IMR-90 (cell line): ENCODE results near the gene KCNQ5. TPM values are rescaled to one million over a fixed set of nuclear protein-coding genes. Genes with fewer than 3 reads are reported as not detected.
A peak's percentile ranks its signal among the peaks of the same experiment; 100 is the strongest.

Source experiments
- ATAC-seq: fragments of 200-7000 bp; cut with Tn5 transposase; 2 replicates; pipeline ENCODE4 v1.9.1; 2020; ENCODE audit warnings: low read depth, mild to moderate bottlenecking, moderate library complexity
- BruUV-seq: library from RNA; stranded (reverse); fragments of 400-500 nt; replicated peaks from 2 replicates; lab custom pipeline; 2021; lab: Mats Ljungman, UMichigan
- CTCF ChIA-PET: fragments of 300-600 bp; formaldehyde crosslinking; extraction: SDS; loops from one replicate; lab custom pipeline; 2021; ENCODE audit warnings: antibody characterized with exemption; lab: Yijun Ruan, JAX
- POLR2A ChIA-PET: fragments of 300-600 bp; sonication (Branson Sonifier 250); formaldehyde crosslinking; loops from one replicate; lab custom pipeline; 2022; ENCODE audit warnings: antibody characterized with exemption; ENCODE audit not compliant: unreplicated experiment; lab: Charles Lee
- DNase-seq: peaks from one replicate; pipeline ENCODE4 v3.0.0; 2013
- H2AFZ ChIP-seq: replicated peaks from 2 replicates; pipeline ENCODE3; 2013; ENCODE audit warnings: low read length, mild to moderate bottlenecking; ENCODE audit not compliant: poor library complexity
- H2AK5ac ChIP-seq: 2 replicates; pipeline ENCODE4 v1.6.1; 2013; ENCODE audit warnings: low read depth, low read length, inconsistent platforms
- H2AK9ac ChIP-seq: replicated peaks from 2 replicates; pipeline ENCODE3; 2013; ENCODE audit warnings: mild to moderate bottlenecking, low read depth, low read length, moderate library complexity; ENCODE audit not compliant: poor library complexity
- H2BK120ac ChIP-seq: 2 replicates; pipeline ENCODE4 v1.6.1; 2013; ENCODE audit warnings: low read depth, low read length, inconsistent platforms
- H2BK15ac ChIP-seq: 3 replicates; pipeline ENCODE4 v1.6.1; 2013; ENCODE audit warnings: low read depth, low read length, inconsistent platforms
- H2BK20ac ChIP-seq: 2 replicates; pipeline ENCODE4 v1.6.1; 2013; ENCODE audit warnings: low read depth, mild to moderate bottlenecking, inconsistent platforms, low read length, moderate library complexity
- H2BK5ac ChIP-seq: 2 replicates; pipeline ENCODE4 v1.6.1; 2013; ENCODE audit warnings: mild to moderate bottlenecking, low read depth, low read length, inconsistent platforms; ENCODE audit not compliant: poor library complexity, severe bottlenecking
- H3K14ac ChIP-seq: replicated peaks from 2 replicates; pipeline ENCODE4 v1.6.1; 2013; ENCODE audit warnings: low read depth, low read length, inconsistent platforms
- H3K18ac ChIP-seq: 2 replicates; pipeline ENCODE4 v1.6.1; 2013; ENCODE audit warnings: low read depth, low read length, control low read depth
- H3K23ac ChIP-seq: 2 replicates; pipeline ENCODE4 v1.6.1; 2013; ENCODE audit warnings: low read depth, low read length, inconsistent platforms
- H3K27ac ChIP-seq: 2 replicates; pipeline ENCODE4 v1.5.1; 2013; ENCODE audit warnings: mild to moderate bottlenecking, control low read depth, low read length; ENCODE audit not compliant: insufficient read depth
- H3K27me3 ChIP-seq: 2 replicates; pipeline ENCODE4 v1.6.1; 2013; ENCODE audit warnings: low read length; ENCODE audit not compliant: control insufficient read depth, insufficient read depth
- H3K36me3 ChIP-seq: 2 replicates; pipeline ENCODE4 v1.6.1; 2013; ENCODE audit warnings: low read length, mixed read lengths; ENCODE audit not compliant: control insufficient read depth, insufficient read depth
- H3K4ac ChIP-seq: 2 replicates; pipeline ENCODE4 v1.6.1; 2013; ENCODE audit warnings: low read depth, low read length, inconsistent platforms
- H3K4me1 ChIP-seq: 2 replicates; pipeline ENCODE4 v1.6.1; 2013; ENCODE audit warnings: low read length, mixed read lengths; ENCODE audit not compliant: control insufficient read depth, insufficient read depth
- H3K4me2 ChIP-seq: 2 replicates; pipeline ENCODE4 v1.6.1; 2013; ENCODE audit warnings: low read depth, mild to moderate bottlenecking, control low read depth, low read length, moderate library complexity
- H3K4me3 ChIP-seq: 2 replicates; pipeline ENCODE4 v1.5.1; 2013; ENCODE audit warnings: low read depth, mild to moderate bottlenecking, control low read depth, low read length, moderate library complexity; ENCODE audit not compliant: insufficient read depth
- H3K56ac ChIP-seq: 2 replicates; pipeline ENCODE4 v1.6.1; 2013; ENCODE audit warnings: low read length, inconsistent platforms; ENCODE audit not compliant: insufficient read depth; ENCODE audit errors: extremely low read depth
- H3K79me1 ChIP-seq, 2 experiments: 2 replicates each; pipeline ENCODE4 v1.6.1; 2013; ENCODE audit warnings: low read length in 2 of 2, inconsistent platforms in 1 of 2, low read depth in 1 of 2
- H3K9ac ChIP-seq: 2 replicates; pipeline ENCODE4 v1.6.1; 2013; ENCODE audit warnings: low read depth, low read length, control low read depth
- H3K9me1 ChIP-seq: 2 replicates; pipeline ENCODE4 v1.6.1; 2013; ENCODE audit warnings: low read length, inconsistent platforms; ENCODE audit not compliant: insufficient read depth
- H3K9me3 ChIP-seq: 2 replicates; pipeline ENCODE4 v1.6.1; 2013; ENCODE audit warnings: low read length; ENCODE audit not compliant: control insufficient read depth, insufficient read depth
- H4K20me1 ChIP-seq: 2 replicates; pipeline ENCODE4 v1.6.1; 2013; ENCODE audit warnings: low read length, inconsistent platforms; ENCODE audit not compliant: insufficient read depth
- H4K5ac ChIP-seq: 2 replicates; pipeline ENCODE4 v1.6.1; 2013; ENCODE audit warnings: mild to moderate bottlenecking, low read depth, low read length, control low read depth
- H4K8ac ChIP-seq, 2 experiments: 2 replicates each; pipeline ENCODE4 v1.6.1; 2013; ENCODE audit warnings: low read depth in 2 of 2, low read length in 2 of 2, control low read depth in 1 of 2, inconsistent platforms in 1 of 2
- H4K91ac ChIP-seq: 2 replicates; pipeline ENCODE4 v1.6.1; 2013; ENCODE audit warnings: low read depth, low read length, inconsistent platforms; ENCODE audit not compliant: insufficient read depth
- CEBPB ChIP-seq: IDR thresholded peaks from 2 replicates; pipeline ENCODE4 v1.6.1; 2012; ENCODE audit warnings: low read depth, low read length, improper control_type of control experiment
- MXI1 ChIP-seq: IDR thresholded peaks from 2 replicates; pipeline ENCODE4 v1.6.1; 2012; ENCODE audit warnings: low read depth, mild to moderate bottlenecking, low read length, moderate library complexity, borderline replicate concordance
- SMC3 ChIP-seq: fragments of 150-350 bp; IDR thresholded peaks from 2 replicates; pipeline ENCODE4 v1.6.1; 2016; ENCODE audit warnings: low read depth, mild to moderate bottlenecking, antibody characterized with exemption, low read length, moderate library complexity
- WGBS, 2 experiments: methylation state at CpG; one replicate each; pipeline versions ENCODE4 v1.1.5 to v1.1.7; 2013; ENCODE audit warnings: missing lambda C conversion rate in 2 of 2; ENCODE audit not compliant: insufficient read length in 1 of 2; ENCODE audit errors: extremely low coverage in 2 of 2; 5-methylcytosine and 5-hydroxymethylcytosine counted together
- dilution Hi-C: fragments of 300-500 bp; cut with HindIII; formaldehyde crosslinking; loops from one replicate; pipeline ENCODE4 v1.14.3; 2018; ENCODE audit warnings: low sequenced_read_pairs; ENCODE audit not compliant: unreplicated experiment
- in situ Hi-C: fragments of 300-500 bp; cut with MboI; formaldehyde crosslinking; loops from 3 replicates; pipeline ENCODE4 v1.14.3; 2019; ENCODE audit warnings: low sequenced_read_pairs, inconsistent platforms, mixed read lengths
- intact Hi-C: fragments of 100-400 bp; cut with micrococcal nuclease; formaldehyde crosslinking; loops from 2 replicates; pipeline ENCODE4 v1.10.0; 2022
- polyA plus RNA-seq, 3 experiments: library from polyadenylated mRNA; depleted of rRNA; stranded (reverse); fragments of >200 nt; gene quantifications; 2 replicates each; pipeline ENCODE4 v1.2.3, GENCODE V29; 2012; ENCODE audit warnings: low replicate concordance in 1 of 3
- total RNA-seq: library from RNA; depleted of rRNA; stranded (reverse); fragments of >200 nt; gene quantifications from 2 replicates; pipeline ENCODE4 v1.2.3, GENCODE V29; 2012
- TF ChIP-seq, protein P1 (sequence below): fragments of 150-350 bp; IDR thresholded peaks from 2 replicates; pipeline ENCODE4 v1.6.1; 2017; ENCODE audit warnings: mild to moderate bottlenecking, antibody characterized with exemption, low read length, low read depth

The KCNQ5 gene
- total and polyA plus RNA-seq, 2 of the 4 experiments (the other 2 are of a cell fraction) = 0.75 to 1.3 TPM

GRCh38 chr6:72938104-72938503 lies 316.2 kb downstream of the KCNQ5 start:
- in situ Hi-C loops = no loop called here
- H2AK5ac ChIP-seq = no peak overlapping the region
- no peak overlapping the region for H4K5ac ChIP-seq
- TF ChIP-seq, protein P1, sequence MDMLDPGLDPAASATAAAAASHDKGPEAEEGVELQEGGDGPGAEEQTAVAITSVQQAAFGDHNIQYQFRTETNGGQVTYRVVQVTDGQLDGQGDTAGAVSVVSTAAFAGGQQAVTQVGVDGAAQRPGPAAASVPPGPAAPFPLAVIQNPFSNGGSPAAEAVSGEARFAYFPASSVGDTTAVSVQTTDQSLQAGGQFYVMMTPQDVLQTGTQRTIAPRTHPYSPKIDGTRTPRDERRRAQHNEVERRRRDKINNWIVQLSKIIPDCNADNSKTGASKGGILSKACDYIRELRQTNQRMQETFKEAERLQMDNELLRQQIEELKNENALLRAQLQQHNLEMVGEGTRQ = no peak
- TF ChIP-seq CEBPB (peak; percentile 52; the same call in 1 of the 2 replicates), SMC3 (no peak), MXI1 (no peak)
- no peak overlapping the region for H3K23ac ChIP-seq
- intact Hi-C loops = no loop called here
- no peak for DNase-seq
- H2AK9ac ChIP-seq = no peak overlapping the region
- H3K56ac ChIP-seq = no peak overlapping the region
- no peak overlapping the region for H3K4ac ChIP-seq
- WGBS, 2 experiments = 100% methylated on average over 1 of the region's 3 CpGs; no CpG with 5 or more reads in 1 of the 2 experiments
- H4K91ac ChIP-seq = no peak overlapping the region
- dilution Hi-C loops = no loop called here
- no peaks in the 10 kb centered on the region for H3K36me3 ChIP-seq
- H3K9me3 ChIP-seq = no peaks in the 10 kb centered on the region
- H3K4me3 ChIP-seq = no peak overlapping the region
- H4K8ac ChIP-seq = no peak overlapping the region
- no peak for ATAC-seq
- H4K20me1 ChIP-seq = no peaks in the 10 kb centered on the region
- POLR2A ChIA-PET = no interaction called here
- H2BK5ac ChIP-seq = no peak overlapping the region
- CTCF ChIA-PET = interaction anchor here (0.6 kb wide), 1 partner anchor 676 kb away, joined by 4 read pairs; no protein-coding TSS in a partner anchor
- H3K14ac ChIP-seq = no peak overlapping the region
- H3K4me1 ChIP-seq = no peaks in the 10 kb centered on the region
- no peaks in the 10 kb centered on the region for H3K27me3 ChIP-seq
- H3K9me1 ChIP-seq = no peaks in the 10 kb centered on the region
- H3K9ac ChIP-seq = no peak overlapping the region
- H3K27ac ChIP-seq = no peak overlapping the region
- H2AFZ ChIP-seq = no peak overlapping the region
- no peak overlapping the region for H2BK120ac ChIP-seq
- H3K18ac ChIP-seq = no peak overlapping the region
- no TSS peak for BruUV-seq
- no peak overlapping the region for H3K4me2 ChIP-seq
- H2BK20ac ChIP-seq = no peak overlapping the region
- H2BK15ac ChIP-seq = no peak overlapping the region
- no peaks in the 10 kb centered on the region; a peak in 1 of 4 replicates for H3K79me1 ChIP-seq
